ENCODE measurements around the gene PPM1A.

Gene PPM1A

GRCh38 chr14:60248697-60249318, at the start of gene PPM1A (continued):
- TF ChIP-seq ZBTB6 (tag by site-specific recombination; IDR thresholded peaks at IDR 0.05) (no peak), MYNN (tag by site-specific recombination; IDR thresholded peaks at IDR 0.05; ENCODE audit: borderline replicate concordance) (no peak), ZNF585B (tag by site-specific recombination; IDR thresholded peaks at IDR 0.05) (no peak), ZNF302 (tag by site-specific recombination; IDR thresholded peaks at IDR 0.05; ENCODE audit: low read depth) (no peak), BCL11A (tag by site-specific recombination; IDR thresholded peaks at IDR 0.05; ENCODE audit: low read depth) (no peak), ZNF473 (tag by site-specific recombination; IDR thresholded peaks at IDR 0.05) (no peak), ZNF174 (tag by site-specific recombination; IDR thresholded peaks at IDR 0.05) (no peak), PRDM1 (tag by site-specific recombination; IDR thresholded peaks at IDR 0.05) (no peak), PRDM10 (tag by site-specific recombination; IDR thresholded peaks at IDR 0.05) (no peak; the same call in 1 of the 2 replicates), ZNF24 (tag by site-specific recombination; IDR thresholded peaks at IDR 0.05) (0 out of 2 replicates have a peak, but pooled peaks have one; percentile 21), ZNF600 (tag by site-specific recombination; IDR thresholded peaks at IDR 0.05) (peak; percentile 29; the same call in 1 of the 2 replicates), ZNF513 (tag by site-specific recombination; IDR thresholded peaks at IDR 0.05) (no peak), ZFP41 (tag by site-specific recombination; IDR thresholded peaks at IDR 0.05; ENCODE audit: borderline replicate concordance) (no peak), ZFHX2 (tag by site-specific recombination; conservative IDR thresholded peaks at IDR 0.05) (peak; percentile 22; the same call in 1 of the 2 replicates), ZFP69B (tag by site-specific recombination; IDR thresholded peaks at IDR 0.05) (0 out of 2 replicates have a peak, but pooled peaks have one; percentile 19), REPIN1 (tag by site-specific recombination; IDR thresholded peaks at IDR 0.05; ENCODE audit: low read depth) (no peak), ZNF621 (tag by site-specific recombination; IDR thresholded peaks at IDR 0.05) (no peak), ZNF157 (tag by site-specific recombination; IDR thresholded peaks at IDR 0.05) (no peak)
- TF ChIP-seq, protein P1, sequence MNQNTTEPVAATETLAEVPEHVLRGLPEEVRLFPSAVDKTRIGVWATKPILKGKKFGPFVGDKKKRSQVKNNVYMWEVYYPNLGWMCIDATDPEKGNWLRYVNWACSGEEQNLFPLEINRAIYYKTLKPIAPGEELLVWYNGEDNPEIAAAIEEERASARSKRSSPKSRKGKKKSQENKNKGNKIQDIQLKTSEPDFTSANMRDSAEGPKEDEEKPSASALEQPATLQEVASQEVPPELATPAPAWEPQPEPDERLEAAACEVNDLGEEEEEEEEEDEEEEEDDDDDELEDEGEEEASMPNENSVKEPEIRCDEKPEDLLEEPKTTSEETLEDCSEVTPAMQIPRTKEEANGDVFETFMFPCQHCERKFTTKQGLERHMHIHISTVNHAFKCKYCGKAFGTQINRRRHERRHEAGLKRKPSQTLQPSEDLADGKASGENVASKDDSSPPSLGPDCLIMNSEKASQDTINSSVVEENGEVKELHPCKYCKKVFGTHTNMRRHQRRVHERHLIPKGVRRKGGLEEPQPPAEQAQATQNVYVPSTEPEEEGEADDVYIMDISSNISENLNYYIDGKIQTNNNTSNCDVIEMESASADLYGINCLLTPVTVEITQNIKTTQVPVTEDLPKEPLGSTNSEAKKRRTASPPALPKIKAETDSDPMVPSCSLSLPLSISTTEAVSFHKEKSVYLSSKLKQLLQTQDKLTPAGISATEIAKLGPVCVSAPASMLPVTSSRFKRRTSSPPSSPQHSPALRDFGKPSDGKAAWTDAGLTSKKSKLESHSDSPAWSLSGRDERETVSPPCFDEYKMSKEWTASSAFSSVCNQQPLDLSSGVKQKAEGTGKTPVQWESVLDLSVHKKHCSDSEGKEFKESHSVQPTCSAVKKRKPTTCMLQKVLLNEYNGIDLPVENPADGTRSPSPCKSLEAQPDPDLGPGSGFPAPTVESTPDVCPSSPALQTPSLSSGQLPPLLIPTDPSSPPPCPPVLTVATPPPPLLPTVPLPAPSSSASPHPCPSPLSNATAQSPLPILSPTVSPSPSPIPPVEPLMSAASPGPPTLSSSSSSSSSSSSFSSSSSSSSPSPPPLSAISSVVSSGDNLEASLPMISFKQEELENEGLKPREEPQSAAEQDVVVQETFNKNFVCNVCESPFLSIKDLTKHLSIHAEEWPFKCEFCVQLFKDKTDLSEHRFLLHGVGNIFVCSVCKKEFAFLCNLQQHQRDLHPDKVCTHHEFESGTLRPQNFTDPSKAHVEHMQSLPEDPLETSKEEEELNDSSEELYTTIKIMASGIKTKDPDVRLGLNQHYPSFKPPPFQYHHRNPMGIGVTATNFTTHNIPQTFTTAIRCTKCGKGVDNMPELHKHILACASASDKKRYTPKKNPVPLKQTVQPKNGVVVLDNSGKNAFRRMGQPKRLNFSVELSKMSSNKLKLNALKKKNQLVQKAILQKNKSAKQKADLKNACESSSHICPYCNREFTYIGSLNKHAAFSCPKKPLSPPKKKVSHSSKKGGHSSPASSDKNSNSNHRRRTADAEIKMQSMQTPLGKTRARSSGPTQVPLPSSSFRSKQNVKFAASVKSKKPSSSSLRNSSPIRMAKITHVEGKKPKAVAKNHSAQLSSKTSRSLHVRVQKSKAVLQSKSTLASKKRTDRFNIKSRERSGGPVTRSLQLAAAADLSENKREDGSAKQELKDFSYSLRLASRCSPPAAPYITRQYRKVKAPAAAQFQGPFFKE (tag by site-specific recombination; IDR thresholded peaks at IDR 0.05; ENCODE audit: borderline replicate concordance) = no peak

All from HEK293 (cell line).